HepG2 (cell line): ENCODE results near the gene AGXT. TPM values are rescaled to one million over a fixed set of nuclear protein-coding genes. Genes with fewer than 3 reads are reported as not detected.

ENCODE experiments used
- CHD2 ChIP-seq: IDR thresholded peaks from 2 replicates; pipeline ENCODE4 v1.6.1; 2011; ENCODE audit warnings: low read depth, low read length, improper control_type of control experiment
- HNF4G ChIP-seq, 2 experiments: sonication (generic) in 1 of 2; formaldehyde crosslinking in 1 of 2; IDR thresholded peaks; 2 replicates each; pipeline versions ENCODE4 v1.4.0 to v1.6.1; 2011 to 2020; ENCODE audit warnings: borderline replicate concordance in 2 of 2, low read depth in 2 of 2, mild to moderate bottlenecking in 2 of 2, low read length in 1 of 2, missing genetic modification reagents in 1 of 2, moderate library complexity in 1 of 2
- MIER3 ChIP-seq: IDR thresholded peaks from 2 replicates; pipeline ENCODE4 v1.6.1; 2016; ENCODE audit warnings: missing compliant biosample characterization, borderline replicate concordance
- MIXL1 ChIP-seq: IDR thresholded peaks from 2 replicates; pipeline ENCODE4 v1.6.1; 2016
- NCOA2 ChIP-seq: sonication (generic); formaldehyde crosslinking; IDR thresholded peaks from 2 replicates; pipeline ENCODE4 v1.8.0; 2022; ENCODE audit warnings: inconsistent platforms
- NR2F6 ChIP-seq, 2 experiments: IDR thresholded peaks; 2 replicates each; pipeline ENCODE4 v1.6.1; 2016; ENCODE audit warnings: antibody characterized with exemption in 1 of 2, mild to moderate bottlenecking in 1 of 2
- PCBP1 ChIP-seq: fragments of 200-400 bp; formaldehyde crosslinking; IDR thresholded peaks from 2 replicates; pipeline ENCODE4 v1.6.1; 2017; ENCODE audit warnings: mild to moderate bottlenecking, low read depth, low read length, borderline replicate concordance
- RXRB ChIP-seq: IDR thresholded peaks from 2 replicates; pipeline ENCODE4 v1.6.1; 2016; ENCODE audit warnings: borderline replicate concordance, missing genetic modification reagents, missing compliant biosample characterization
- SIN3B ChIP-seq: fragments of 150-350 bp; IDR thresholded peaks from 2 replicates; pipeline ENCODE4 v1.6.1; 2014; ENCODE audit warnings: low read length
- TP53 ChIP-seq: sonication (generic); formaldehyde crosslinking; conservative IDR thresholded peaks from 2 replicates; pipeline ENCODE4 v1.4.0; 2020; ENCODE audit warnings: missing genetic modification reagents
- ZFP82 ChIP-seq: sonication (generic); formaldehyde crosslinking; IDR thresholded peaks from 2 replicates; pipeline ENCODE4 v1.5.1; 2020; ENCODE audit warnings: mild to moderate bottlenecking, missing genetic modification reagents, borderline replicate concordance
- ZKSCAN8 ChIP-seq: IDR thresholded peaks from 2 replicates; pipeline ENCODE4 v1.6.1; 2016; ENCODE audit warnings: borderline replicate concordance, missing genetic modification reagents, missing compliant biosample characterization
- ZNF101 ChIP-seq: sonication (generic); formaldehyde crosslinking; IDR thresholded peaks from 2 replicates; pipeline ENCODE4 v1.4.0; 2020; ENCODE audit warnings: mild to moderate bottlenecking, low read depth, missing genetic modification reagents, borderline replicate concordance
- ZNF20 ChIP-seq: sonication (generic); formaldehyde crosslinking; IDR thresholded peaks from 2 replicates; pipeline ENCODE4 v1.4.0; 2020; ENCODE audit warnings: mild to moderate bottlenecking, moderate library complexity, missing genetic modification reagents
- ZNF432 ChIP-seq: sonication (generic); formaldehyde crosslinking; IDR thresholded peaks from 2 replicates; pipeline ENCODE4 v1.5.0; 2020; ENCODE audit warnings: missing genetic modification reagents, mild to moderate bottlenecking, borderline replicate concordance
- ZNF564 ChIP-seq: sonication (generic); formaldehyde crosslinking; IDR thresholded peaks from 2 replicates; pipeline ENCODE4 v1.8.1; 2023; ENCODE audit warnings: mild to moderate bottlenecking, missing genetic modification reagents
- ZNF788 ChIP-seq: sonication (generic); formaldehyde crosslinking; IDR thresholded peaks from 2 replicates; pipeline ENCODE4 v1.5.0; 2020; ENCODE audit warnings: mild to moderate bottlenecking, missing genetic modification reagents, borderline replicate concordance
- ZNF792 ChIP-seq: IDR thresholded peaks from 2 replicates; pipeline ENCODE4 v1.6.1; 2016
- polyA plus RNA-seq, 8 experiments: library from polyadenylated mRNA; depleted of rRNA in 3 of 8; stranded (reverse) in 7 of 8; unstranded in 1 of 8; fragments of >200 nt; fragmentation: Illumina TruSeq in 4 of 8; extraction: Trizol in 4 of 8; gene quantifications; 2 replicates each; pipeline versions ENCODE4 v1.2.1 to v1.2.3, GENCODE V29; 2011 to 2016; ENCODE audit warnings: low read depth in 4 of 8, missing spikeins in 1 of 8, mixed read lengths in 1 of 8; ENCODE audit not compliant: insufficient read depth in 1 of 8
- total RNA-seq, 5 experiments: library from RNA; depleted of rRNA; stranded (reverse); fragments of >200 nt; fragmentation: Illumina TruSeq; extraction: Trizol; gene quantifications; 2 replicates each; pipeline ENCODE4 v1.2.3, GENCODE V29; 2016; ENCODE audit warnings: low read depth in 1 of 5
- TF ChIP-seq, protein P1 (sequence below): sonication (generic); formaldehyde crosslinking; IDR thresholded peaks from 2 replicates; pipeline ENCODE4 v1.5.1; 2020; ENCODE audit warnings: missing genetic modification reagents, mild to moderate bottlenecking, borderline replicate concordance
- TF ChIP-seq, protein P2 (sequence below): sonication (generic); formaldehyde crosslinking; IDR thresholded peaks from 2 replicates; pipeline ENCODE4 v1.8.0; 2022; ENCODE audit warnings: mild to moderate bottlenecking, missing genetic modification reagents, moderate library complexity
- TF ChIP-seq, protein P3 (sequence below): IDR thresholded peaks from 2 replicates; pipeline ENCODE4 v1.6.1; 2018; ENCODE audit warnings: missing genetic modification reagents

AGXT gene
- total and polyA plus RNA-seq, 2 of the 13 experiments (the other 11 are each of a cell fraction or from before 2014, with no cell fraction given): 41.9 to 96.1 TPM

DNA sequence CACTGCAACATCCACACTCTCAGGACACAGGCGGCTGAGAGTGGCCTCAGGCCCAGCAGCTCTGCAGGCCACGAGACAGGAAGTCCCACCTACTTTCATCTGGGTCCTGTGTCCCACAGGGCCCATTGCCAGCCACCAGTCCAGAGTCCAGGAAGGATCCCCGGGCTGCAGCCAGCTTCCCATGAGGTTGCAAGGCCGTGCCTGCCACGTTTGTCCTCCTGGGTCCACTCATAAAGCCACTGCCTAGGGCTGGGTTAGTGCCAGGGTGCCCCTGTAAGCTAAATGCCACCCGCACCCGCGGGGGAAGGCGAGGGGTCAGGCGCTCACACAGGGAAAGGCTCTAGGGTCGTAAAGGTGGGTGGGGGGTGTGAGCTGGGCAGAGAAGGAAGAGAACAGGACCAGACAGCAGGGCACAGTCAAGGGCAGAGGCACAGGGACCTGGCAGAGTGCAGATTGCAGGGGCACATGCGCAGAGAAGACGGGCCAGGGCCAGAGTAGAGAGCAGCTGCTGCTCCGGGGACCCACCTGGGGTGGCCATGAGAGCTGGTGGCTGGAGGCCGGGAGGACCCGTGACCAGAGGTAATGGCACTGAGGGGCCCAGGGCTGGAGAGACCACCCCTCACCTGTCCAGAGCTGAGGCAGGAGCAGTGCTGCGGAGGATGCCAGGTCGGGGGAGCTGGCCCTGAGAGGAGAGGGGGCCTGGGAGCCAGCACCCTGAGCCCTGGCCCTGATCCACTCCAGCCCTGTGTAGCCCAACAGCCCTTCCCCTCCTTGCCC is 8.0 kb downstream of the AGXT start (continued):
- TF ChIP-seq HNF4G (IDR thresholded peaks at IDR 0.05; ENCODE audit: borderline replicate concordance, low read depth, low read length): peak; percentile 94
- TF ChIP-seq HNF4G (CRISPR knock-in tag; IDR thresholded peaks at IDR 0.05; ENCODE audit: borderline replicate concordance, low read depth): peak; percentile 95
- 0 out of 2 replicates have a peak, but pooled peaks have one; percentile 23 for TF ChIP-seq ZNF564 (CRISPR knock-in tag)
- TF ChIP-seq SIN3B: no peak
- TF ChIP-seq NR2F6 (IDR thresholded peaks at IDR 0.05): peak; percentile 38; the same call in 1 of the 2 replicates
- no peak; the same call in 1 of the 2 replicates for TF ChIP-seq NR2F6 (CRISPR knock-in tag; IDR thresholded peaks at IDR 0.05)
- TF ChIP-seq, protein P1, sequence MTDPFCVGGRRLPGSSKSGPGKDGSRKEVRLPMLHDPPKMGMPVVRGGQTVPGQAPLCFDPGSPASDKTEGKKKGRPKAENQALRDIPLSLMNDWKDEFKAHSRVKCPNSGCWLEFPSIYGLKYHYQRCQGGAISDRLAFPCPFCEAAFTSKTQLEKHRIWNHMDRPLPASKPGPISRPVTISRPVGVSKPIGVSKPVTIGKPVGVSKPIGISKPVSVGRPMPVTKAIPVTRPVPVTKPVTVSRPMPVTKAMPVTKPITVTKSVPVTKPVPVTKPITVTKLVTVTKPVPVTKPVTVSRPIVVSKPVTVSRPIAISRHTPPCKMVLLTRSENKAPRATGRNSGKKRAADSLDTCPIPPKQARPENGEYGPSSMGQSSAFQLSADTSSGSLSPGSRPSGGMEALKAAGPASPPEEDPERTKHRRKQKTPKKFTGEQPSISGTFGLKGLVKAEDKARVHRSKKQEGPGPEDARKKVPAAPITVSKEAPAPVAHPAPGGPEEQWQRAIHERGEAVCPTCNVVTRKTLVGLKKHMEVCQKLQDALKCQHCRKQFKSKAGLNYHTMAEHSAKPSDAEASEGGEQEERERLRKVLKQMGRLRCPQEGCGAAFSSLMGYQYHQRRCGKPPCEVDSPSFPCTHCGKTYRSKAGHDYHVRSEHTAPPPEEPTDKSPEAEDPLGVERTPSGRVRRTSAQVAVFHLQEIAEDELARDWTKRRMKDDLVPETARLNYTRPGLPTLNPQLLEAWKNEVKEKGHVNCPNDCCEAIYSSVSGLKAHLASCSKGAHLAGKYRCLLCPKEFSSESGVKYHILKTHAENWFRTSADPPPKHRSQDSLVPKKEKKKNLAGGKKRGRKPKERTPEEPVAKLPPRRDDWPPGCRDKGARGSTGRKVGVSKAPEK: peak; percentile 79; the same call in 1 of the 2 replicates
- peak; percentile 27; the same call in 1 of the 2 replicates for TF ChIP-seq ZNF788 (CRISPR knock-in tag)
- TF ChIP-seq, protein P2, sequence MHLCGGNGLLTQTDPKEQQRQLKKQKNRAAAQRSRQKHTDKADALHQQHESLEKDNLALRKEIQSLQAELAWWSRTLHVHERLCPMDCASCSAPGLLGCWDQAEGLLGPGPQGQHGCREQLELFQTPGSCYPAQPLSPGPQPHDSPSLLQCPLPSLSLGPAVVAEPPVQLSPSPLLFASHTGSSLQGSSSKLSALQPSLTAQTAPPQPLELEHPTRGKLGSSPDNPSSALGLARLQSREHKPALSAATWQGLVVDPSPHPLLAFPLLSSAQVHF (CRISPR knock-in tag): no peak
- TF ChIP-seq NCOA2 (CRISPR knock-in tag): peak; percentile 74
- TF ChIP-seq MIXL1: peak; percentile 69
- TF ChIP-seq, protein P3, sequence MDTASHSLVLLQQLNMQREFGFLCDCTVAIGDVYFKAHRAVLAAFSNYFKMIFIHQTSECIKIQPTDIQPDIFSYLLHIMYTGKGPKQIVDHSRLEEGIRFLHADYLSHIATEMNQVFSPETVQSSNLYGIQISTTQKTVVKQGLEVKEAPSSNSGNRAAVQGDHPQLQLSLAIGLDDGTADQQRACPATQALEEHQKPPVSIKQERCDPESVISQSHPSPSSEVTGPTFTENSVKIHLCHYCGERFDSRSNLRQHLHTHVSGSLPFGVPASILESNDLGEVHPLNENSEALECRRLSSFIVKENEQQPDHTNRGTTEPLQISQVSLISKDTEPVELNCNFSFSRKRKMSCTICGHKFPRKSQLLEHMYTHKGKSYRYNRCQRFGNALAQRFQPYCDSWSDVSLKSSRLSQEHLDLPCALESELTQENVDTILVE (CRISPR knock-in tag): peak; percentile 91
- TF ChIP-seq ZNF101 (CRISPR knock-in tag): no peak
- TF ChIP-seq TP53 (CRISPR knock-in tag): no peak
- no peak for TF ChIP-seq ZKSCAN8 (CRISPR knock-in tag)
- no peak for TF ChIP-seq ZFP82
- TF ChIP-seq MIER3 (CRISPR knock-in tag): peak; percentile 69; the same call in 1 of the 2 replicates
- TF ChIP-seq PCBP1: peak; percentile 91
- TF ChIP-seq CHD2: no peak
- peak; percentile 90 for TF ChIP-seq RXRB
- TF ChIP-seq ZNF432 (CRISPR knock-in tag): no peak
- TF ChIP-seq ZNF792 (CRISPR knock-in tag): peak; percentile 89; the same call in 1 of the 2 replicates
- TF ChIP-seq ZNF20 (CRISPR knock-in tag): no peak
